Non-pigmented ciliary epithelial cell (primary cell): ENCODE results near the gene CAMK1D.

Experiments
- DNase-seq: peaks from one replicate; pipeline ENCODE4 v3.0.0-alpha.2; 2010; ENCODE audit warnings: low read depth

The CAMK1D gene

GRCh38 chr10:12561307-12561706 is 212.0 kb downstream of the CAMK1D start:
- DNase-seq, result no peak

DNA sequence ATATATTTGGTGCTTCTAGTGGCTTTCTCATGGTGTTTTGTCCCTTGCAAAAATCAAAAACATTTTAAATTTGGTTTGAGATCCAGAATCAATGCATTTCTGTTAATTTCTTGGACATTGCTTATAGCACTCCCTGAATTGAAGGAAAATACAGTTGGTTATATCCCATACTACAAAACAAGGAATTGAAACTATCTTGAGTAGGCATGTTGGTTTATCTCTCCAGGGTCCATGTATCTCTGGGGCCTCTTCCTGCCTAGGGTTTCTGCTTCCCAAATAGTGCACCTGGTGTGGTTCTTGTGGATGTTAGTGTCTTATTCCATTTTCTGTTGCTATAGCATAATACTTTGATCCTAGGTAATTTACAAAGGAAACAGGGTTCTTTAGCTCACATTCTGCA is 212.4 kb downstream of the CAMK1D start:
- DNase-seq, result no peak

DNA sequence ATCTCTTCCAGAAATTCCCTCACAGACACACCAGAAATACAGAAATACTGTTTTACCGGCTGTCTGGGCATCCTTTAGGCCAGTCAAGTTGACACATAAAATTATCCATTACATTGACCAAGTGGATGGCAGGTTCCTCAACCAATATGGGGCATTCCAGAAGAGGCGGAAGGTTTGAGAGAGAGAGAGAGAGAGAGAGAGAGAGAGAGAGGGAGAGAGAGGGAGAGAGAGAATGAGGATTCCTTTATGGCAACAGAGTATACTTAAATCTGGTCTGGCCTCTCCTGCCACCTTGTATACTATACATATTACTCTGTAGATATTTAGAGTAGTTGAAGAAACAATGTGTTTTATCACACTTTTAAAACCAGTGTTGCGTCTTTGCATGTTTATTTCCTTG is 214.1 kb downstream of the CAMK1D start:
- no peak for DNase-seq

- DNase-seq, result peak; percentile 14
These were observed 214.8 kb downstream of the CAMK1D start for GRCh38 chr10:12564173-12564572.

- DNase-seq, result no peak
These were observed 217.1 kb downstream of the CAMK1D start for GRCh38 chr10:12566161-12567115.

DNA sequence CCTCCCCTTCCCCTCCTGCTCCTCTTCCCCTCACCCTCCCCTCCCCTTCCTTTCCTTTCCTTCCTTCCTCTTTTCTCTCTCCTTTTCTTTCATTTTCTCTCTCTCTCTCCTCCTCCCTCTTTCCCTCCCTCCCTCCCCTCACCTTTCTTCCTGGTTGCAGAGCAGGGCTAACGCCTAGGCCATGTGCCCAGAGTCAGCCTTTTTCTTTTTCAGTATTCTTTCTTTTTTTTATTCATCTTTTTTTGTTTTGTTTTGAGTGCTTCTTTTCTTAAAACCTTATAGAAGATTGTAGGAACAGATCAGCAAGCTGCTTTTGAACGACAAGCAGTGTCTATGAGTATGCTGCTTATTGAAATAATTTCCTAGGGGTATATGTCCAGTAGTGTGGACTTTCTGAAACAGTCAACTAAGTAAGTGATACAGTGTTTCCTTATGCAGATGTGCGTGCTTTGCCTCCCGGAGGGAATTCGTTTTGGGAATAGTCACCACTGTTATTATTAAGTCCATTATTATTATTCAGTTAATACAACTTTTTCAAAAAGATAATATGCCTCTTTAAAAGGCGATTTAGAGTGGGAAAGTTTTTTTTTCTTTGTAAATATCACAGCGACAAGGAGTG is 219.2 kb downstream of the CAMK1D start:
- DNase-seq, result no peak

DNA sequence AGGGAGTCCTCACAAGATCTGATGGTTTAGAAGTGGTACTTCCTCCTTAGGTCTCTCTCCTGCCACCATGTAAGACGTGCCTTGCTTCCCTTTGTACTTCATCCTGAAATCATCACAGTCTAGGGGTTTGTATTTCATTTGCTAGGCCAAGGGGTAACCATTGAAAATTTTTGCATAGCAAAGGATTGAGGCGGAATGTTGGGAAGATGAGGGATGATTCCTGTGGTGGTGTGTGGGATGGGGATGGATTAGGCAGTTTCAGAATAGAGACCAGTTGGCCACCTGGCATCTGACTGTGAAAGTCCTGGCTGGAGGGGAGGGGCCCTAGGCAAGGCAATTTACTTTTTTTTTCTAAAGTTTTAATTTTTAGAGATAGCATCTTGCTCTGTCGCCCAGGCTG is 222.9 kb downstream of the CAMK1D start:
- DNase-seq, result no peak

DNA sequence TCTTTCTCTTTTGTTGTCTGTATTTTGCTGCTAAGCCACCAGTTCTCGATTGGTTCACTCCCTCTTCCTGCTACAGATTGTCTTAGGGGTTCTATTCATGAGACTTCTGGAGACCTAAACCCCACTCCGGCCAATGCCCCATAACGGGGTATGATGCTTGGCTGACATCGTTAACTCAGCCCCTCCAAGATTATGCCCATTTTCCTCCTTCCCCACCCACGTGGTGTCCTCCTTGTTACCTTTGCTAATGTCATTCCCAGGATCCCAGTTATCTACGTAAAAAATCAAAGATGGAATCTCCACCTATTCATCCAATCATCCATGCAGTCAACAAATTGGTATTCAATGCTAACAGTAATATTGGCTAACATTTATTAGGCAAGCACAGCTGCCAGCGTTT is 228.3 kb downstream of the CAMK1D start:
- DNase-seq, result no peak

DNA sequence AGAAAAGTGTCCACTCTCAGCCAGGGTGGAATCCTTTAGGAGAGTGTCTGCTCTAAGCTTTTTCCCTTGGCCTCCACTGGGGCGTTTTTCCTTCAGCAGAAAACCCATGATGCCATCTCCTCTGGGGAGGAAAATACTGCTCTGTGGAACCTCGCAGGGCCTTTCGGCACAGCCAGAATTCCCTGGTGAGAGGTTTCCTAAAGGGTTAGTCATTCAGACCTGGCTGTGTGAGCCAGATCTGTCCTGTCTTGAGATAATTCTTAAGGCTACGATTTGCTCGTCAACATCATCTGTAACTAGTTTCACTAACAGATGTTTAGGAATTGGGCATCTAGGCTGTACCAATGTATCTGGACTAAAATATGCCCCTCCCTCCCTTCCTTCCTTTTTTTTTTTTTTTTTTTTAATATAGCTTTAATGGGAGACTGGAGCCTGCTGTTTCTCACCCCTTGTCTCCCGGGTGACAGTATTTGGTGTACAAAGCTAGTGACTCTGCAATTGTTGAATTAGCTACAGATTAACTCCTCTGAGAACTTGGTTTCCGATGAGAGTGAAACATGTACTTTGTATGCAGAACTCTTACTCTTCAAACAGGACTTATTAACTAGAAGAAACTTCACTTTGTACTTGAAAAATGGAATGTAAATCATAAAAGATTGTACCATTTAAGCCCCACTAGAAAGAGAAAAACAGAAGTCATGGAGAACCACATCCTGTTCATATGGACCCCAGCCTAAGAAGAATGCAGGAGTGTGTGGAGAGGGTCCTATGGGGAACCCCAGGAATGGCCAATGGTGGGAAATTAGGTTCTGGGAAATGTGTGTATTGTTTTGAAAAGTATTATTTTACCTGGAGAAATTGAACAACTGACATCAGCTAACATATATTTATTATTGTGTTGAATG is 230.9 kb downstream of the CAMK1D start:
- no peak for DNase-seq

- DNase-seq, result no peak
These were observed 234.7 kb downstream of the CAMK1D start for GRCh38 chr10:12583891-12584595.

DNA sequence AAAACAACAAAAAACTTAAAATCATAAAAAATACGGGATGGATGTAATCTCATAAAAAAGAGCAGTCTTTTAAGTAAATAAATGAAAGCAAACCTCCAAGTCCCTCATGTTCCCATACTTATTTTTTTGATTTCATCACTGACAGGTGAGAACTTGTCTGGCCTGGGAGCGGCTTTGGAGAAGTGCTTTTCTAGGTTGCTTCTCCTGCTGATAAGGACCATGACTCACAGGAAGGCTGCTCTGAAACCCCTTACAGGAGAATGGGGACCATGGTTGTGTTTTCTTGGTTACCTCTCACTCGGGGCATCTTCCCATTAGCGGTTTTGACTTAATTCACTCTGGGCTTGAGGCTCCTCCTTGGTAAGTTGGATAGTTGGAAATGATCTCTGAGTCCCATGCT is 237.4 kb downstream of the CAMK1D start:
- no peak for DNase-seq

- DNase-seq, result no peak
These were observed 238.1 kb downstream of the CAMK1D start for GRCh38 chr10:12587451-12587888.

DNA sequence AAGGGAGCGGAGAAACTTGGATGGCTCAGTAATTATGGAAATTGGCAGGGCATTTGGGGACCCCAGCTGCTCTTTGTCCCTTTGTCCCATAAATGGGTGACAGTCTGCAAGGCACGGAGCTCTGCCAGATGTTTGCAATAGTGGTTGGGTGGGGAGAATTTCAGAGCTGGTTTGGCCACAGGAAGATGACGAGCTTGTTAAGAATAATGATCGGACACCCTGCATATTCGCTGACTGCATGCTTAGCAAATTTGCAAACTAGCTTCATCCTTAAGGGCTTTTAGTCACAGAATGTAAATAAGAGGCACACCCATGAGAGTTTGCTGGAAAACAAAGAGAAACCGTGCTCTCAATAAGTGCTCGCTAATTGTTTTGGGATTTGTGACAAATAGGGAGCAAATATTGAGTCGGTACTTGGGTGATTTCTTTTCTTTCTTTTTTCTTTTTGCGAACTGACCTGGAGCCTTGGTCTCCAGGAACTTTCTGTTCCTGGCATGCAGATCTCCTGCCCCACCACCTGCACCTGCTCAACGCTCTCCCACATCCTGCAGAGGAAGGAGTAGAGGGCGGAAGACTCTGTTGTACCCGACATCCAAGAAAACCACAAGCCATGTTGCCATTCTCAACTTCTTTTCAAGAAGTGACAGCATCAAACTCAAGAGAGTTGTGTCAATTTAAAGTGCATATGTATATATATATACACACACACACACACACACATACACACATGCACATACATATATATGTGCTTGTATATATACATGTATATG is 238.9 kb downstream of the CAMK1D start:
- no peak for DNase-seq

DNA sequence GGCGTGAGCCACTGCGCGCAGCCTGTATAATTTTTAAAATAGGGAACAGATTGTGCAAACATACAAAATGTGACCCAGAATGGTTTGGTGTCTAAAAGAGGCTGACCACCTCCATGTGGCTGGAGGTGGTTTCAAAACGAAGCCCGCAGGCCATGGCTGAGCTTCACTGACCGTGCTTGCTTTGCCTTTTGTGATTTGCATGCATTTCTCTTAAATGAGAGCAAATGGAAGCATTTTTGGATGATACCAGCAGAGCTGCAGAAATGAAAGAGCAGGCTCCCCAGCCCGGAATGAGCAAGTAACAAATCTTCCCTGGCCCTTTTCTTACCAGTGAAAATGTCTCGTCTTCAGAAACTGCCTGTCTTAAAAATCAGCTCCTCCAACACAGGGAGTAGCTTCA is 239.9 kb downstream of the CAMK1D start:
- DNase-seq, result no peak

DNA sequence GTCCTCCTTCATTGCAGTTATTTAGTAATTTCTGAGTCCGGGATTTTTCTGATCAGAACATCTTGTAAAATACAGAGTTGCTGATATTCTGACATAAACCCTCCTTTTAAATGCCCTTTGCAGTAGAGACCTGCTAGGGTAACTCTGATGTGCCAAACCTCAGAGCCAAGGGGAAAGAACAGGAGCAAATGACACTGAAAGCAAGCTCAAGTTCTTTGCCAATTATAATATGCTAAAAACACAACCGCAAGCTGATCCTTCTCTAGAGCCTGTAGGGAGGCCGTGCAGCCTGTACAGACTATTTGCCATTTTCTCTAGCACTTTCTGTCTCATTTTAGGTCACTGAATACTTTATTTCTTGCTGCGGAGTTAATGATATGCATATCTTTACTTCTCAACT is 240.4 kb downstream of the CAMK1D start:
- no peak for DNase-seq

DNA sequence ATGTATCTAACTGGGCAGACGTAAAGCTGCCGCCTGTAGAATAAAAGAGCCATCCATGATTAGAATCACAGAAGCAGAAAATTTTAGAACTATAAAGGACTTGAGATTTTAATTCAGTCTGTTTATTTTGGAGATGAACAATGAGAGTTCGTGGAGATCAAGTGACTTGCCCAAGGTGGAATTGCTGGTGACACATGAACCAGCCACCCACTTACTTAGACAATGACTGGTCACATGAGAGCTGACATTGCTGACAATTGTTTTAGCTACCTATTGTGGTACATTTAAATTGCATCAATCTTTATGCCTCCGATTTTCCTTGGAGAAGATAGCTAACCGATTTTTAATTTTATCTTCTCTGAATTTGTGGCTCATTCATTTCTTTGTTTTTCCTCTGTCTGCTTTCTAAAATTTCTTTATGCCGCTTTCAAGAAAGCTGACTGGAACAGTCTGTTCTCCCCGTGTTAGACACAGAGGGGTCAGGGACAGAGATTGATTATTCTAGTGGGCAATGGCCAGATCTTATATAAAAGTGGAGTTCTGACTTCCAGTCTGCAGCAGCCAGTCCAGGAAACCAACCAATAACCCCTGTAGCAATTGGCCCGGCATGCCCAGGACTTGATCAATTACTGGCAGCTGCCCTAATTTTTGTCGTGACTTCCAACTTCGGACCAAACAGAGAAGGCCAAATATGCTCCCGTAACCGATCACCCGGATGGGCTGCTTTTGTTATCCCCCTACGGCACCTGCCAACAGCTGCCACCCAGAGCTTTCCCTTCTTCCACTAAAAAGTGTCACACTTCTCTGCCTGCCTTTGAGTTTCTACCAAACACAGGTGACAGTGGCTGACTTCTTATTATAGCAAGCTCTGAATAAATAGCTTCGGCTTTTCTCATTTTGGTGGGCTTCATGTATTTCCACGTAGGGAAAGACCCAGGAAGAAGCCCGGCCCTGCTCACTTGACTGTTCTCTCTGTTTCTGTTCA is 241.6 kb downstream of the CAMK1D start:
- no peak for DNase-seq

DNA sequence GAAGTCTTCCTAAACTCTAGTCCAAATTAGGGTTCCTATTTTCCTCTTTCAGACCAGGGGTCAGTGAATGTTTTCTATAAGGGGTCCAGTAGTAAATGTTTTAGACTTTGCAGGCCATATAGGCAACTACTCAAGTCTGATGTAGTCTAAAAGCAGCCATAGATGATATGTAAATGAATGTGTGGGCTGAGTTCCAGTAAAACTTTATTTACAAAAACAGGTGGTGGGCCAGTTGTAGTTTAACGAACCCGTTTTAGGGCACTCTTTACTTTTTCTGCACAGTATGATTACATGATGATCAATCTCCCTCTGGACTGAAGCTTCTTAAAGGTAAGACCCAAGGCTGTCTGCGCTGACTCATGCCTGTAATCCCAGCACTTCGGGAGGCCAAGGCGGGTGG is 243.6 kb downstream of the CAMK1D start:
- DNase-seq, result no peak

DNA sequence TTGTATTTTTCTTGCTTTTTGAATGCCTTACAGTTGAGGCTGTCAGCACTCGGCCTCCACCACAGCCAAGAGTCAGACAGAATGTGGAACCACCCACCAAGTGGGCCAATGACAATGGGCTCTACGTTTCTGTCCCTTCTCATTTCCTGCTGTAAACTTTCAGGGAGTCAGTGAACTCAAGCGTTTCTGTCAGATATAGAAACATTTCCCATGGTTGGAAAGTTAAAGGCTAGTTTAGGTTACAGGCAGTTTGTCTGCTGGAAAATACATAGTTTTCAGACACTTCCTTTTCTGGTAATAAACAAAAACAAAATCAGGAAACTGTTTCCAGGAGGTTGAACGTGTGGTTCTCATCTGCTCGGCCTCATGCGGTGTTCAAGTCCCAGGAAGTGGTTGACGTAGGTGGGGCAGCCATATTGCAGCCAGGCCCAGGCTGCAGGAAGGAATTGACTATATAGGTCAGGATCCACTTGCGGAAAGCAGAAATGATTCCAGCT is 245.1 kb downstream of the CAMK1D start:
- DNase-seq, result no peak

DNA sequence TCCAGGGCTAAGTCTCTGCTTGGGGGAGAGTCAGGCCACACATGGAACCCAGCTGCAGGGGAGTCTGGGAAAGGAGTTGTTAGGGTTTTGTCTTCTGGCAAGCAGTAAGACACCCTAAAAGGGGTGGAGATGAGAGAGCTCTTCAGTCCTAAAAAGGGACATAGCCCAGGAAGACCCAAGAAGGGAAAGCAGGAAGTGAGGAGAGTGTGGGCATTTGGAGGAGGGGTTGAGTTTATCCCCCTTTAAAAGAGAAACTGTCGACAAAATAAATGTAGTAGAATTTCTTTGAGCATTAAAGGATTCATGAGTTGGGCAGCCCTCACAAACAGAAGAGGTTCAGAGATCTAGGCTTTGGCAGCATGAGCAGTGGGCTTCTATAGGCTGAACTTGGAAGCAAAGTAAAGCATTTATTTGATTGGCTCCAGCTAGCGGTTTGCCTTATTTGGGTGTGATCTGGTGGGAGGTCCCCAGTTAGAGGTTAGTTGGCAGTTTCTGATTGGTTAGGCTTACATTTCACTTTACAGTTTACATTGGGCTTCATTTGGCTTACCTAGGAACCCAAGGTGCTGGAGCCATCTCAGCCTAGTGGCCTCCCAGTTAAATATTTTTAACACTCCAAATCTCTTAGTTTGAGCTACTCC is 246.7 kb downstream of the CAMK1D start:
- DNase-seq, result no peak
